Measurements from ENCODE around the gene GNPTG.

DNA sequence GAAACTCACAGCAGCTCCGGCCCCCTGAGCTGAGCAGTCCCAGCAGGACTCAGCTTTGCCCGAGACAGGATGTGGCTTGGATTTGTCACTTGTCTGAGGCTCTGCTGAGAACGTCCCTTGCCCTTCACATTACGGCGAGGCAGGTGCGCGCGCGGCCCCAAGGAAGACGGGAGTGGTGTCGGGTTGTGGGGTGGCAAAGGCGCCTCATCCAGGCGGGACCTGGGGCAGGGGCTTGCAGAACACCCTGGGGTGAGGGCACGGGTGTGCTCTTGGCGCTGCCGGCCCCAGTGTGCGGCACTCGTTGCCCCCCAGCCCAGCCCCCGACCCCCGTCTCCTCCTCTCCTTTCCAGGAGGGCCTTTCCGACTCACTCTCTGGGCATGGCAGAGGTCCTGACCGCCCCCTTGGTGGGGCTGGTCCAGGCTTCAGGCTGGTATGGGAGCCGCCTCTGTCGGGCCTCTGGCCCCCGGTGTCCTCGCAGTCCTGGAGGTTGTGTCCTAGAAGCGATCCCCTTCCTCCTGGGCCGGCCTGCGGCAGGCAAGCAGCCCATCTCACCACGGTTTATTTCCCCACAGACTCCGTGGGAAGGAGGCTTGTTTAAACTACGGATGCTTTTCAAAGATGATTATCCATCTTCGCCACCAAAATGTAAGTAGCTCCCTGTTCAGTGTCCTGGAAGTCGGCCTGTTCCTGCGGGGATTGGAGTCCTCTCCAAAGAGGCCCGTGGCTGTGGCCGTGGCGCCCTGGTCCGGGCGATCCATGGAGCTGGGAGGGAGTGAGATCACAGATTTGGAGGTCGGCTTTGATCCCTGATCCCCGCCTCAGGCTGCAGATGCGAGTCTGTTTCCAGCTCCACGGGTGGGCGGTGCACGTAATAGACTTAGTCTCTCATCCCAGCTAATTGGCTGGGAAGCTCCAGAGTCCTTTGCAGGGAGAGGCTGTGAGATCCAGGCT, 36.4 kb upstream of the GNPTG start:
- TF ChIP-seq, protein P1, sequence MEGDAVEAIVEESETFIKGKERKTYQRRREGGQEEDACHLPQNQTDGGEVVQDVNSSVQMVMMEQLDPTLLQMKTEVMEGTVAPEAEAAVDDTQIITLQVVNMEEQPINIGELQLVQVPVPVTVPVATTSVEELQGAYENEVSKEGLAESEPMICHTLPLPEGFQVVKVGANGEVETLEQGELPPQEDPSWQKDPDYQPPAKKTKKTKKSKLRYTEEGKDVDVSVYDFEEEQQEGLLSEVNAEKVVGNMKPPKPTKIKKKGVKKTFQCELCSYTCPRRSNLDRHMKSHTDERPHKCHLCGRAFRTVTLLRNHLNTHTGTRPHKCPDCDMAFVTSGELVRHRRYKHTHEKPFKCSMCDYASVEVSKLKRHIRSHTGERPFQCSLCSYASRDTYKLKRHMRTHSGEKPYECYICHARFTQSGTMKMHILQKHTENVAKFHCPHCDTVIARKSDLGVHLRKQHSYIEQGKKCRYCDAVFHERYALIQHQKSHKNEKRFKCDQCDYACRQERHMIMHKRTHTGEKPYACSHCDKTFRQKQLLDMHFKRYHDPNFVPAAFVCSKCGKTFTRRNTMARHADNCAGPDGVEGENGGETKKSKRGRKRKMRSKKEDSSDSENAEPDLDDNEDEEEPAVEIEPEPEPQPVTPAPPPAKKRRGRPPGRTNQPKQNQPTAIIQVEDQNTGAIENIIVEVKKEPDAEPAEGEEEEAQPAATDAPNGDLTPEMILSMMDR (IDR thresholded peaks at IDR 0.05) = no peak
- TF ChIP-seq POLR2A (IDR thresholded peaks at IDR 0.05) (no peak), EP300 (IDR thresholded peaks at IDR 0.05; ENCODE audit: low read depth) (no peak)

Measured in transverse colon (tissue), 3 donors.